ENCODE results near the gene CDH16.

Gene CDH16

GRCh38 chr16:66894948-66895688 lies 23.6 kb downstream of the CDH16 start:
- DNase-seq (ENCODE audit: low spot score), result peak; percentile 69

GRCh38 chr16:66894055-66894454 lies 24.6 kb downstream of the CDH16 start:
- DNase-seq (ENCODE audit: low spot score), result no peak

- no peak for DNase-seq (ENCODE audit: low spot score)
Observed at GRCh38 chr16:66891797-66892196, 26.9 kb downstream of the CDH16 start.

GRCh38 chr16:66891360-66891759 lies 27.3 kb downstream of the CDH16 start:
- no peak for DNase-seq (ENCODE audit: low spot score)

GRCh38 chr16:66890799-66891198 lies 27.9 kb downstream of the CDH16 start:
- no peak for DNase-seq (ENCODE audit: low spot score)

GRCh38 chr16:66889622-66890021 lies 29.1 kb downstream of the CDH16 start:
- no peak for DNase-seq (ENCODE audit: low spot score)

- DNase-seq (ENCODE audit: low spot score), result no peak
Observed at GRCh38 chr16:66888647-66889615, 29.8 kb downstream of the CDH16 start.

- DNase-seq (ENCODE audit: low spot score), result no peak
Observed at GRCh38 chr16:66886914-66887313, 31.8 kb downstream of the CDH16 start.

GRCh38 chr16:66886321-66886720 lies 32.4 kb downstream of the CDH16 start:
- no peak for DNase-seq (ENCODE audit: low spot score)

- no peak for DNase-seq (ENCODE audit: low spot score)
Observed at GRCh38 chr16:66885491-66885890, 33.2 kb downstream of the CDH16 start.

GRCh38 chr16:66882702-66883101 lies 36.0 kb downstream of the CDH16 start:
- no peak for DNase-seq (ENCODE audit: low spot score)

GRCh38 chr16:66881964-66882508 lies 36.6 kb downstream of the CDH16 start:
- no peak for DNase-seq (ENCODE audit: low spot score)

- DNase-seq (ENCODE audit: low spot score), result no peak
Observed at GRCh38 chr16:66881560-66881959, 37.1 kb downstream of the CDH16 start.

GRCh38 chr16:66881014-66881417 lies 37.7 kb downstream of the CDH16 start:
- peak; percentile 20 for DNase-seq (ENCODE audit: low spot score)

- DNase-seq (ENCODE audit: low spot score), result peak; percentile 97
Observed at GRCh38 chr16:66880288-66881013, 38.2 kb downstream of the CDH16 start, which contains the start of gene PDP2. PDP2 (plus strand) TSS chr16:66880515; CDS start chr16:66884285, 3,770 bp downstream.

GRCh38 chr16:66878067-66878466 lies 40.6 kb downstream of the CDH16 start:
- peak; percentile 73 for DNase-seq (ENCODE audit: low spot score)

GRCh38 chr16:66874079-66874775 lies 44.5 kb downstream of the CDH16 start:
- peak; percentile 67 for DNase-seq (ENCODE audit: low spot score)

- no peak for DNase-seq (ENCODE audit: low spot score)
Observed at GRCh38 chr16:66873685-66874055, 45.0 kb downstream of the CDH16 start.

GRCh38 chr16:66872943-66873684 lies 45.6 kb downstream of the CDH16 start:
- DNase-seq (ENCODE audit: low spot score), result peak; percentile 98

GRCh38 chr16:66872559-66872942 lies 46.1 kb downstream of the CDH16 start:
- no peak for DNase-seq (ENCODE audit: low spot score)

GRCh38 chr16:66871840-66872239 lies 46.8 kb downstream of the CDH16 start:
- DNase-seq (ENCODE audit: low spot score), result no peak

Measured in activated CD4-positive, alpha-beta T cell treated with anti-CD3 and anti-CD28 coated beads, Interleukin-2, Interleukin-4, amounts not matched to agents 100 ng/mL and 50 ng/mL, durations not matched to agents 16 hours and 8 hours (primary cell).